CD8-positive, alpha-beta memory T cell (primary cell): ENCODE data around the gene DNASE1L2. TPM values are rescaled to one million over a fixed set of nuclear protein-coding genes. Genes with fewer than 3 reads are reported as not detected.

Experiments
- CTCF ChIA-PET: fragments of 350-600 bp; sonication (Branson Sonifier 250); formaldehyde crosslinking; loops from one replicate; lab custom pipeline; 2021; ENCODE audit warnings: antibody characterized with exemption; lab: Charles Lee
- POLR2A ChIA-PET: fragments of 350-600 bp; sonication (Branson Sonifier 250); formaldehyde crosslinking; loops from one replicate; lab custom pipeline; 2021; ENCODE audit warnings: antibody characterized with exemption; lab: Charles Lee
- DNase-seq, 5 donors: peaks; one replicate each; pipeline versions ENCODE4 v3.0.0 to v3.0.0-alpha.2; 2020 to 2022; ENCODE audit warnings: mixed read lengths in 1 of 5
- H3K27ac ChIP-seq: one replicate; pipeline ENCODE4 v1.7.0; 2013; ENCODE audit warnings: low read depth, mild to moderate bottlenecking, low read length, moderate library complexity
- H3K27me3 ChIP-seq: 2 replicates; pipeline ENCODE4 v1.7.0; 2013; ENCODE audit warnings: low read length, mild to moderate bottlenecking; ENCODE audit not compliant: insufficient read depth, poor library complexity, severe bottlenecking
- H3K36me3 ChIP-seq: 2 replicates; pipeline ENCODE4 v1.7.0; 2013; ENCODE audit warnings: mild to moderate bottlenecking, low read length, moderate library complexity; ENCODE audit not compliant: insufficient read depth
- H3K4me1 ChIP-seq: 2 replicates; pipeline ENCODE4 v1.7.0; 2013; ENCODE audit warnings: mild to moderate bottlenecking, low read length, moderate library complexity; ENCODE audit not compliant: insufficient read depth
- H3K4me3 ChIP-seq: 2 replicates; pipeline ENCODE4 v1.7.0; 2013; ENCODE audit warnings: mild to moderate bottlenecking, low read length
- H3K9me3 ChIP-seq: 2 replicates; pipeline ENCODE4 v1.7.0; 2013; ENCODE audit warnings: mild to moderate bottlenecking, low read length
- H3K27ac Mint-ChIP-seq, 8 donors: one replicate each; pipeline ENCODE4 v1.8.0; 2020 to 2021; ENCODE audit warnings: mixed read lengths in 8 of 8, mild to moderate bottlenecking in 6 of 8, inconsistent platforms in 3 of 8, moderate library complexity in 3 of 8
- H3K27me3 Mint-ChIP-seq, 2 donors: one replicate each; pipeline ENCODE4 v1.8.0; 2020 to 2021; ENCODE audit warnings: mixed read lengths in 2 of 2, mild to moderate bottlenecking in 1 of 2, moderate library complexity in 1 of 2
- H3K36me3 Mint-ChIP-seq, 3 donors: one replicate each; pipeline ENCODE4 v1.8.0; 2020 to 2021; ENCODE audit warnings: mixed read lengths in 3 of 3, inconsistent platforms in 1 of 3, mild to moderate bottlenecking in 1 of 3
- H3K4me1 Mint-ChIP-seq, 3 donors: one replicate each; pipeline ENCODE4 v1.8.0; 2020 to 2021; ENCODE audit warnings: mixed read lengths in 3 of 3, inconsistent platforms in 1 of 3, mild to moderate bottlenecking in 1 of 3
- H3K4me3 Mint-ChIP-seq, 7 donors: one replicate each; pipeline ENCODE4 v1.8.0; 2020 to 2021; ENCODE audit warnings: mixed read lengths in 7 of 7, mild to moderate bottlenecking in 6 of 7, moderate library complexity in 4 of 7, inconsistent platforms in 2 of 7
- H3K9me3 Mint-ChIP-seq, 5 donors: one replicate each; pipeline ENCODE4 v1.8.0; 2020 to 2022; ENCODE audit warnings: mixed read lengths in 5 of 5, mild to moderate bottlenecking in 3 of 5, moderate library complexity in 2 of 5, inconsistent platforms in 1 of 5
- polyA plus RNA-seq: library from polyadenylated mRNA; unstranded; fragments of 300-500 nt; fragmentation: Illumina TruSeq; gene quantifications from one replicate; pipeline ENCODE4 v1.2.3, GENCODE V29; 2021
- total RNA-seq, 2 experiments: library from RNA; stranded (reverse); gene quantifications; one replicate each; pipeline ENCODE4 v1.2.3, GENCODE V29; 2021

Gene DNASE1L2
- total and polyA plus RNA-seq, 3 experiments from 2014 or later: 1.4 to 1.5 TPM; not detected in 1

- ChIA-PET POLR2A (no interaction called here), CTCF (no interaction called here)
- Mint-ChIP-seq H3K4me1 (peaks cover 9 to 19% (median 10%) of the 10 kb centered on the region in 3 donors), H3K36me3 (peaks cover 0 to 10% (median 0%) of the 10 kb centered on the region in 3 donors), H3K27me3 (no peaks in the 10 kb centered on the region), H3K27ac (peak overlapping the region in 2 of 8 donors; percentile 29 to 64), H3K4me3 (no peak overlapping the region), H3K9me3 (no peaks in the 10 kb centered on the region)
- peak in 1 of 5 donors; percentile 14 for DNase-seq
- Histone ChIP-seq H3K4me3 (no peak overlapping the region), H3K9me3 (no peaks in the 10 kb centered on the region), H3K27me3 (no peaks in the 10 kb centered on the region), H3K36me3 (no peaks in the 10 kb centered on the region), H3K4me1 (peaks cover 10% of the 10 kb centered on the region), H3K27ac (no peak overlapping the region)
Observed at GRCh38 chr16:2271848-2272461, 35.7 kb downstream of the DNASE1L2 start.

- peak in 1 of 5 donors; percentile 15 for DNase-seq
- Histone ChIP-seq H3K27ac (no peak overlapping the region), H3K27me3 (no peaks in the 10 kb centered on the region), H3K36me3 (no peaks in the 10 kb centered on the region), H3K9me3 (no peaks in the 10 kb centered on the region), H3K4me3 (no peak overlapping the region), H3K4me1 (peaks cover 10% of the 10 kb centered on the region)
- Mint-ChIP-seq H3K4me3 (no peak overlapping the region), H3K4me1 (peaks cover 7 to 14% (median 8%) of the 10 kb centered on the region in 3 donors), H3K27ac (no peak overlapping the region), H3K9me3 (no peaks in the 10 kb centered on the region), H3K27me3 (no peaks in the 10 kb centered on the region), H3K36me3 (peaks cover 0 to 4% (median 0%) of the 10 kb centered on the region in 3 donors)
- CTCF ChIA-PET: no interaction called here
- POLR2A ChIA-PET: no interaction called here
Observed at GRCh38 chr16:2273484-2273883, 37.2 kb downstream of the DNASE1L2 start.

- peak overlapping the region in 1 of 8 donors; percentile 62 for H3K27ac Mint-ChIP-seq
- H3K4me3 ChIP-seq: no peak overlapping the region
- H3K9me3 Mint-ChIP-seq: no peaks in the 10 kb centered on the region
- H3K4me1 ChIP-seq: peaks cover 9% of the 10 kb centered on the region
- POLR2A ChIA-PET: no interaction called here
- no peaks in the 10 kb centered on the region for H3K27me3 ChIP-seq
- peaks cover 0 to 2% (median 0%) of the 10 kb centered on the region in 3 donors for H3K36me3 Mint-ChIP-seq
- no peaks in the 10 kb centered on the region for H3K36me3 ChIP-seq
- peaks cover 7 to 13% (median 8%) of the 10 kb centered on the region in 3 donors for H3K4me1 Mint-ChIP-seq
- peak in 1 of 5 donors; percentile 34 for DNase-seq
- H3K27me3 Mint-ChIP-seq: no peaks in the 10 kb centered on the region
- CTCF ChIA-PET: no interaction called here
- no peak overlapping the region for H3K4me3 Mint-ChIP-seq
- no peaks in the 10 kb centered on the region for H3K9me3 ChIP-seq
- no peak overlapping the region for H3K27ac ChIP-seq
Observed at GRCh38 chr16:2273931-2274330, 37.7 kb downstream of the DNASE1L2 start.

DNA sequence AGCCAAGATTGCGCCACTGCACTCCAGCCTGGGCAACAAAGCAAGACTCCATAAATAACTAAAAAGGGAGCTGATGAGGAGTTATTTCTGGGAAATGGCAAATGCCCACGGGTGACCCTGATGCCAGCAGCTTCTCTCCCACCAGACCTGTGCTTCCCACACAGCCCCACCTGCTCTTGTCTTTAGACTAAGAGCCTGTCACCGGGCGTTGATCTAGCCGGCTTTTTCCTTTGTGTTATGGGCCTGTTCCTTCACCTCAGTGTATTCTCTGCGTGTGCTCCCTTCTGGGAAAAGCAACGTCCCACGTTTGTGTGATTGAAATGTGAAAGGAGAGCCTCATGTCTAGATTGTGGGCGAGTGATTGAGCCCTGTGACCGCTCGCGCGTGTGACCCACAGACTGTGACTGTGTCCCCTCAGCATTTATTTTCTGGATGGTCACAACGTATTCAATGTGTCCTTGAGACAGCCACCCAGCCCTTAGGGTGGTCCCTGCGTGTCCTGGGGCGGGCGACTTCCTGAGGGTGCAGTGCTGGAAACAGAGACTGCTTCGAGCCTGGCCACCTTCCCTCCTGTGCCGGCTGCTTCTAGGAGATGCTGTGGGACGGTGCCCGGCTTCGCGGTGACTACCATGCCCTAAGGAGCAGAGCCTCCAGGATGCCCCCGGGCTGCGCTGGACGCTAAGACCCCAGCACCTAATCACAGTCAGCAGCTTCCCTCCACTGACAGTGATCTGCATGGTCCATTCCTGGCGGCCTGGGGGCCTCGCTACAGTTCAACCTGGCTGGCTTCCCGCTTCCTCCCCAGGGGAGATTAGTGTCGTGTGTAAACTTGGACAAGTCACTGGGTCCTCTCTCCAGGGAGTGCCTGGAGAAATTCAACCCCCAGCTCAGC is 39.5 kb downstream of the DNASE1L2 start:
- Mint-ChIP-seq H3K27me3 (no peaks in the 10 kb centered on the region), H3K9me3 (no peaks in the 10 kb centered on the region), H3K4me1 (peaks cover 0 to 2% (median 1%) of the 10 kb centered on the region in 3 donors), H3K27ac (peak overlapping the region in 1 of 8 donors; percentile 32), H3K36me3 (peaks cover 0 to 3% (median 0%) of the 10 kb centered on the region in 3 donors), H3K4me3 (no peak overlapping the region)
- peak in 1 of 5 donors; percentile 20 for DNase-seq
- H3K4me1 ChIP-seq: no peaks in the 10 kb centered on the region
- no peak overlapping the region for H3K27ac ChIP-seq
- CTCF ChIA-PET: interaction anchor here (1.2 kb wide), 1 partner anchor 81 kb away, joined by 5 read pairs; no protein-coding TSS in a partner anchor
- no peak overlapping the region for H3K4me3 ChIP-seq
- no peaks in the 10 kb centered on the region for H3K9me3 ChIP-seq
- POLR2A ChIA-PET: no interaction called here
- no peaks in the 10 kb centered on the region for H3K36me3 ChIP-seq
- H3K27me3 ChIP-seq: no peaks in the 10 kb centered on the region

GRCh38 chr16:2276368-2277195 is 40.3 kb downstream of the DNASE1L2 start:
- no peak overlapping the region for H3K27ac Mint-ChIP-seq
- H3K27ac ChIP-seq: no peak overlapping the region
- H3K9me3 Mint-ChIP-seq: no peaks in the 10 kb centered on the region
- POLR2A ChIA-PET: no interaction called here
- peaks cover 0 to 1% (median 0%) of the 10 kb centered on the region in 3 donors for H3K4me1 Mint-ChIP-seq
- H3K4me3 ChIP-seq: no peak overlapping the region
- no peak overlapping the region for H3K4me3 Mint-ChIP-seq
- DNase-seq: peak in 1 of 5 donors; percentile 3
- H3K4me1 ChIP-seq: no peaks in the 10 kb centered on the region
- no peaks in the 10 kb centered on the region for H3K27me3 Mint-ChIP-seq
- H3K36me3 Mint-ChIP-seq: peaks cover 0 to 3% (median 0%) of the 10 kb centered on the region in 3 donors
- no peaks in the 10 kb centered on the region for H3K36me3 ChIP-seq
- CTCF ChIA-PET: no interaction called here
- H3K9me3 ChIP-seq: no peaks in the 10 kb centered on the region
- H3K27me3 ChIP-seq: no peaks in the 10 kb centered on the region

- Histone ChIP-seq H3K4me1 (no peaks in the 10 kb centered on the region), H3K9me3 (no peaks in the 10 kb centered on the region), H3K27me3 (no peaks in the 10 kb centered on the region), H3K27ac (no peak overlapping the region), H3K36me3 (no peaks in the 10 kb centered on the region), H3K4me3 (no peak overlapping the region)
- H3K27ac Mint-ChIP-seq: no peak overlapping the region
- no peak overlapping the region for H3K4me3 Mint-ChIP-seq
- peaks cover 0 to 3% (median 0%) of the 10 kb centered on the region in 3 donors for H3K36me3 Mint-ChIP-seq
- POLR2A ChIA-PET: no interaction called here
- CTCF ChIA-PET: no interaction called here
- peak in 1 of 5 donors; percentile 43 for DNase-seq
- H3K4me1 Mint-ChIP-seq: peaks cover 0 to 1% (median 0%) of the 10 kb centered on the region in 3 donors
- no peaks in the 10 kb centered on the region for H3K27me3 Mint-ChIP-seq
- H3K9me3 Mint-ChIP-seq: no peaks in the 10 kb centered on the region
Observed at GRCh38 chr16:2277466-2278271, 41.4 kb downstream of the DNASE1L2 start.

- ChIA-PET POLR2A (no interaction called here), CTCF (no interaction called here)
- H3K27ac Mint-ChIP-seq: no peak overlapping the region
- Histone ChIP-seq H3K4me3 (no peak overlapping the region), H3K36me3 (no peaks in the 10 kb centered on the region), H3K4me1 (no peaks in the 10 kb centered on the region), H3K27me3 (no peaks in the 10 kb centered on the region), H3K27ac (no peak overlapping the region), H3K9me3 (no peaks in the 10 kb centered on the region)
- H3K9me3 Mint-ChIP-seq: no peaks in the 10 kb centered on the region
- no peak overlapping the region for H3K4me3 Mint-ChIP-seq
- H3K27me3 Mint-ChIP-seq: no peaks in the 10 kb centered on the region
- H3K36me3 Mint-ChIP-seq: peaks cover 0 to 3% (median 0%) of the 10 kb centered on the region in 3 donors
- DNase-seq: no peak
- H3K4me1 Mint-ChIP-seq: peaks cover 0 to 1% (median 0%) of the 10 kb centered on the region in 3 donors
Observed at GRCh38 chr16:2278272-2278608, 42.0 kb downstream of the DNASE1L2 start.
